Ovary (tissue), 3 donors: ENCODE data around the gene DYRK2.

ENCODE experiments used
- POLR2A ChIP-seq: fragments of 450-650 bp; IDR thresholded peaks from one replicate; pipeline ENCODE4 v1.6.1; 2017; ENCODE audit warnings: antibody characterized with exemption, mild to moderate bottlenecking, moderate library complexity
- TF ChIP-seq, protein P1 (sequence below), 3 donors: fragments of 450-650 bp in 2 of 3; fragments of 200-600 bp in 1 of 3; IDR thresholded peaks; one replicate each; pipeline versions ENCODE4 v1.5.1 to v1.8.0; 2016 to 2022; ENCODE audit warnings: antibody characterized with exemption in 3 of 3, mild to moderate bottlenecking in 1 of 3
- donor health status: DM: no; HTN: no; CAD: no.

DNA sequence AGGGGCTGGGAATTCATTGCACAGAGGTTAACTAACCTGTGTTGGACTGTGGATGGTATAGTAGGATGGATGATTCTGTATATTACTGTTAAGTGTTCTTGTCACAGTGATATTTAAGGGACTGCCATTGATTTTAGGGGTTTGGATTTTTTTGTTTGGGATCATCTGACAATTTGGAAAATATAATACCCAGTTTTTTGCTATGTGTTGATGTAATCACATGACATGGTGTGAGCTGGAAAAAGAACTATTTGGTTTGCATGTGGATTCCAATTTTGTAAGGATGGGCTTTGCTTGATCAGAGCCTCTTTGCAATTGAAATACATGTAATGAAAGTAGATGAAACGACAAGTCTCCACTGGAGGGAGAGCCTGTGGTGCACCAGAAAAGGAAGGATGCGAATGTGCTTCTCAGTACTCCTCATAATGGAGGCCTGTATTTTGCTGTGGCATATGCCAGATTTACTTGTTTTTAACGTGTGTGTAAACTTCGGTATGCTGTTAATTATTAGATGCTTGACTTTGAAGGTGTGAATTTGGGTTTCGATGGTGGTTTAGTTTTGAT lies 2.7 kb downstream of the DYRK2 start:
- TF ChIP-seq, protein P1, sequence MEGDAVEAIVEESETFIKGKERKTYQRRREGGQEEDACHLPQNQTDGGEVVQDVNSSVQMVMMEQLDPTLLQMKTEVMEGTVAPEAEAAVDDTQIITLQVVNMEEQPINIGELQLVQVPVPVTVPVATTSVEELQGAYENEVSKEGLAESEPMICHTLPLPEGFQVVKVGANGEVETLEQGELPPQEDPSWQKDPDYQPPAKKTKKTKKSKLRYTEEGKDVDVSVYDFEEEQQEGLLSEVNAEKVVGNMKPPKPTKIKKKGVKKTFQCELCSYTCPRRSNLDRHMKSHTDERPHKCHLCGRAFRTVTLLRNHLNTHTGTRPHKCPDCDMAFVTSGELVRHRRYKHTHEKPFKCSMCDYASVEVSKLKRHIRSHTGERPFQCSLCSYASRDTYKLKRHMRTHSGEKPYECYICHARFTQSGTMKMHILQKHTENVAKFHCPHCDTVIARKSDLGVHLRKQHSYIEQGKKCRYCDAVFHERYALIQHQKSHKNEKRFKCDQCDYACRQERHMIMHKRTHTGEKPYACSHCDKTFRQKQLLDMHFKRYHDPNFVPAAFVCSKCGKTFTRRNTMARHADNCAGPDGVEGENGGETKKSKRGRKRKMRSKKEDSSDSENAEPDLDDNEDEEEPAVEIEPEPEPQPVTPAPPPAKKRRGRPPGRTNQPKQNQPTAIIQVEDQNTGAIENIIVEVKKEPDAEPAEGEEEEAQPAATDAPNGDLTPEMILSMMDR (IDR thresholded peaks at IDR 0.05): no peak
- TF ChIP-seq POLR2A: no peak
